A673 (cell line): Measurements from ENCODE around the gene CMBL. TPM values are rescaled to one million over a fixed set of nuclear protein-coding genes. Genes with fewer than 3 reads are reported as not detected.
A peak's percentile ranks its signal among the peaks of the same experiment; 100 is the strongest.

Experiments used
- BruUV-seq: library from RNA; stranded (reverse); fragments of 400-500 nt; replicated peaks from 2 replicates; lab custom pipeline; 2021; lab: Mats Ljungman, UMichigan
- CTCF ChIA-PET: fragments of 300-600 bp; sonication (Branson Sonifier 250); formaldehyde crosslinking; loops from one replicate; lab custom pipeline; 2022; ENCODE audit warnings: antibody characterized with exemption; lab: Charles Lee
- POLR2A ChIA-PET: fragments of 300-600 bp; sonication (Branson Sonifier 250); formaldehyde crosslinking; loops from one replicate; lab custom pipeline; 2022; ENCODE audit warnings: antibody characterized with exemption; ENCODE audit not compliant: low non-redundant PET; lab: Charles Lee
- DNase-seq: peaks from one replicate; pipeline ENCODE4 v3.0.0-alpha.2; 2015; ENCODE audit warnings: low spot score
- H3K27ac ChIP-seq: fragments of 200-600 bp; sonication (generic); 2 replicates; pipeline ENCODE4 v1.5.1; 2016; ENCODE audit warnings: mixed run types, low read depth, mild to moderate bottlenecking, mixed read lengths, antibody characterized with exemption, low read length; ENCODE audit not compliant: poor library complexity, severe bottlenecking
- H3K27me3 ChIP-seq: fragments of 200-600 bp; sonication (generic); replicated peaks from 2 replicates; pipeline ENCODE4 v1.6.1; 2017; ENCODE audit warnings: mixed run types, low read depth, mild to moderate bottlenecking, mixed read lengths, antibody characterized with exemption, low read length; ENCODE audit not compliant: insufficient read depth, poor library complexity
- H3K36me3 ChIP-seq: fragments of 200-600 bp; sonication (generic); 2 replicates; pipeline ENCODE4 v1.6.1; 2016; ENCODE audit warnings: mixed run types, mild to moderate bottlenecking, mixed read lengths, antibody characterized with exemption, low read length; ENCODE audit not compliant: insufficient read depth, poor library complexity, severe bottlenecking
- H3K4me1 ChIP-seq: fragments of 200-600 bp; sonication (generic); 2 replicates; pipeline ENCODE4 v1.6.1; 2017; ENCODE audit warnings: mixed run types, mild to moderate bottlenecking, mixed read lengths, antibody characterized with exemption, low read length; ENCODE audit not compliant: insufficient read depth, poor library complexity, severe bottlenecking
- H3K4me3 ChIP-seq: fragments of 200-600 bp; sonication (generic); 2 replicates; pipeline ENCODE4 v1.5.1; 2016; ENCODE audit warnings: low read depth, mixed run types, mild to moderate bottlenecking, mixed read lengths, low read length; ENCODE audit not compliant: poor library complexity, severe bottlenecking
- H3K9me3 ChIP-seq: fragments of 200-600 bp; sonication (generic); 2 replicates; pipeline ENCODE4 v1.6.1; 2016; ENCODE audit warnings: mixed run types, low read depth, mild to moderate bottlenecking, mixed read lengths, antibody characterized with exemption, low read length; ENCODE audit not compliant: poor library complexity, severe bottlenecking
- EZH2 ChIP-seq: fragments of 200-600 bp; sonication (generic); IDR thresholded peaks from 2 replicates; pipeline ENCODE4 v1.6.1; 2017; ENCODE audit warnings: borderline replicate concordance, low read depth, mild to moderate bottlenecking, mixed read lengths, antibody characterized with exemption, low read length; ENCODE audit not compliant: poor library complexity, severe bottlenecking
- intact Hi-C: fragments of 100-400 bp; cut with micrococcal nuclease; formaldehyde crosslinking; loops from one replicate; pipeline ENCODE4 v1.10.0; 2022; ENCODE audit not compliant: unreplicated experiment
- total RNA-seq: library from RNA; stranded (reverse); gene quantifications from 2 replicates; pipeline ENCODE4 v1.2.3, GENCODE V29; 2021
- TF ChIP-seq, protein P1 (sequence below): fragments of 300-800, 200-600 bp; sonication (generic); conservative IDR thresholded peaks from 2 replicates; pipeline ENCODE4 v1.5.1; 2017; ENCODE audit warnings: low read depth, mild to moderate bottlenecking, antibody characterized with exemption, low read length, moderate library complexity, mixed read lengths

The CMBL gene
- total RNA-seq, 1 experiment from 2014 or later = 17.2 TPM

DNA sequence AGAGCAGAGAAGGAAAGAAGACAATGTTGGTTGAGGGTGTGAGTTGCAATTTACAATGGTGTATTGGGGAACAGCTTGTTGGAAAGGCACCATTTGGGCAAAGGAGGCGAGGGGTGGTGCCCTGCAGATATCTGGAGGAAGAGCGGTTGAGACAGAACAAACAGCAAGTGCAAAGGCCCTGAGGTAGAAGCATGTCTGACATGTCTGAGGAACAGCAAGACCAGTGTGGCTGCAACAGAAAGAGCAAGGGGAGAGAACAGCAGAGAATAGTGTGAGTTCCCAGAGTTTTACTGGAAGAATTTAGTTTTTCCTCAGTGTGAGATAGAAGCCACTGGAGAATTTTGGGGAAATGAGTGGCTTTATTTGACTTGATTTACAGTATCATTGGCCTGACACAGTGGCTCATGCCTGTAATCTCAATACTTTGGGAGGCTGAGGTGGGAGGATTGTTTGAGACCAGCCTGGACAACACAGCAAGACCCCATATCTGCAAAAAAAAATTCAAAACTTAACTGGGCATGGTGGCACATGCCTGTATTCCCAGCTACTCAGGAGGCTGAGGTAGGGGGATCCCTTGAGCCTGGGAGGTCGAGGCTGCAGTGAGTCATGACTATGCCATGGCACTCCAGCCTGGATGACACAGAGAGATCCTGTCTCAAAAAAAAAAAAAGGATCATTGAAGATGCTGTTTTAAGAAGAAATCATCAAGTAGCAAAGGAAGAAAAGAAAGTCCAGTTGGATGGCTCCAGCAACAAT lies 13.6 kb downstream of the CMBL start:
- Histone ChIP-seq H3K27me3 (no peaks in the 10 kb centered on the region), H3K4me1 (peaks cover 7% of the 10 kb centered on the region), H3K9me3 (no peaks in the 10 kb centered on the region), H3K4me3 (no peak overlapping the region), H3K27ac (no peak overlapping the region), H3K36me3 (no peaks in the 10 kb centered on the region)
- CTCF ChIA-PET = no interaction called here
- no peak for DNase-seq
- POLR2A ChIA-PET = no interaction called here
- BruUV-seq = no TSS peak
- intact Hi-C loops = no loop called here
- TF ChIP-seq, protein P1, sequence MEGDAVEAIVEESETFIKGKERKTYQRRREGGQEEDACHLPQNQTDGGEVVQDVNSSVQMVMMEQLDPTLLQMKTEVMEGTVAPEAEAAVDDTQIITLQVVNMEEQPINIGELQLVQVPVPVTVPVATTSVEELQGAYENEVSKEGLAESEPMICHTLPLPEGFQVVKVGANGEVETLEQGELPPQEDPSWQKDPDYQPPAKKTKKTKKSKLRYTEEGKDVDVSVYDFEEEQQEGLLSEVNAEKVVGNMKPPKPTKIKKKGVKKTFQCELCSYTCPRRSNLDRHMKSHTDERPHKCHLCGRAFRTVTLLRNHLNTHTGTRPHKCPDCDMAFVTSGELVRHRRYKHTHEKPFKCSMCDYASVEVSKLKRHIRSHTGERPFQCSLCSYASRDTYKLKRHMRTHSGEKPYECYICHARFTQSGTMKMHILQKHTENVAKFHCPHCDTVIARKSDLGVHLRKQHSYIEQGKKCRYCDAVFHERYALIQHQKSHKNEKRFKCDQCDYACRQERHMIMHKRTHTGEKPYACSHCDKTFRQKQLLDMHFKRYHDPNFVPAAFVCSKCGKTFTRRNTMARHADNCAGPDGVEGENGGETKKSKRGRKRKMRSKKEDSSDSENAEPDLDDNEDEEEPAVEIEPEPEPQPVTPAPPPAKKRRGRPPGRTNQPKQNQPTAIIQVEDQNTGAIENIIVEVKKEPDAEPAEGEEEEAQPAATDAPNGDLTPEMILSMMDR = no peak
- TF ChIP-seq EZH2 = no peak

DNA sequence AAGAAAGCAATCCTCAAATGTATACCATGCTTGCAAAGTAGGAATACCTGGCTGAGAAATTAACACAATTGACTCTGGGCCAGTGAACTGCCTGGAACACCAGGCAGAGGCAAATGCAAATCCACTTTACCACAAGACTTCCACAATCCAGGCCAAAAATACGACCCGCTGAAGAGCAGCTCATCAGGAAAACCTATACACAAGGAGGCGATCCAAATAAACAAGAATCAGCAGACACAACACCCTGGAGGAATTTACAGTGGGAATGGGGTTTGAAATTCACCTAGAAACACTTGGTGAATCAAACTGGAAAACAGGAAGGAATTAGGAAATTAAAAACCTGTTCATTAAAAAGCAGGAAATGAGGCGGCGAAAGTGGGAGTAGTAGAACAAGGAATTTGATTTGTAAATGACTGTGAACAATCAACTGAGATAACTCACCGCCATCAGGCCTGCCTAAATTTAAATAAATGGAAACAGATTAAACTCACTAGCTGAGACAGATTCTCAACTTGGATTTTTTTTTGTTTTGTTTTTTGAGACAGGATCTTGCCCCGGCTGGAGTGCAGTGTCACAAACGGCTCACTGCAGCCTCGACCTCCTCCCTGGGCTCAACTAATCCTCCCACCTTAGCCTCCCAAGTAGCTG lies 15.9 kb downstream of the CMBL start:
- intact Hi-C loops = no loop called here
- no peaks in the 10 kb centered on the region for H3K9me3 ChIP-seq
- BruUV-seq = no TSS peak
- H3K36me3 ChIP-seq = no peaks in the 10 kb centered on the region
- ChIA-PET CTCF (interaction anchor here (1.1 kb wide), 1 partner anchor 8 kb away, joined by 6 read pairs; no protein-coding TSS in a partner anchor), POLR2A (no interaction called here)
- H3K4me3 ChIP-seq = no peak overlapping the region
- no peak for TF ChIP-seq EZH2
- TF ChIP-seq, protein P1 = no peak
- H3K4me1 ChIP-seq = peaks cover 16% of the 10 kb centered on the region
- H3K27me3 ChIP-seq = no peaks in the 10 kb centered on the region
- no peak overlapping the region for H3K27ac ChIP-seq
- DNase-seq = peak; percentile 56

DNA sequence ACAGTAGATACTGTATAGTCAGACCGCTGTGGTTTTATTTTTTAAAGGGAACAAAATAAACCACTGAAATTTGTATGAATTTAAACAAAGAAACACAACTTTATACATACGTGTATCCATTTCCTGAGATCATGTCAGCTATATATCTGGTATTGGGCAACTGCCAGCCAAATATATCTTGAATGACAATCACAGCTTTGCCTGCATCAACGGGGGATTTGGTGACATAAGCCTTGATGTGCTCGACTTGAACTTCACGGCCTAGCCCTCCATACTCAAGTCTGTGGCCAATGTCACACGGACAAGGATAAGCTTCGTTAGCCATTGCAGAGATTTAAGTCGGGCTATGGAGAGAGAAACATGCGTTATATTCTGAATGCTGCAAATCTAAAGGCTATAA lies 17.3 kb downstream of the CMBL start:
- Histone ChIP-seq H3K9me3 (no peaks in the 10 kb centered on the region), H3K4me3 (no peak overlapping the region), H3K27ac (no peak overlapping the region), H3K4me1 (peaks cover 16% of the 10 kb centered on the region), H3K36me3 (no peaks in the 10 kb centered on the region), H3K27me3 (no peaks in the 10 kb centered on the region)
- POLR2A ChIA-PET = no interaction called here
- no peak for TF ChIP-seq EZH2
- TF ChIP-seq, protein P1 = no peak
- CTCF ChIA-PET = no interaction called here
- no TSS peak for BruUV-seq
- intact Hi-C loops = no loop called here
- no peak for DNase-seq
